HG03095 (cell line): Measurements from ENCODE around the gene HS3ST4.

ENCODE experiments used
- ATAC-seq: cut with Tn5 transposase; IDR thresholded peaks from one replicate; pipeline ENCODE4 v1.9.1; 2021; ENCODE audit warnings: moderate library complexity; ENCODE audit not compliant: unreplicated experiment

The HS3ST4 gene

DNA sequence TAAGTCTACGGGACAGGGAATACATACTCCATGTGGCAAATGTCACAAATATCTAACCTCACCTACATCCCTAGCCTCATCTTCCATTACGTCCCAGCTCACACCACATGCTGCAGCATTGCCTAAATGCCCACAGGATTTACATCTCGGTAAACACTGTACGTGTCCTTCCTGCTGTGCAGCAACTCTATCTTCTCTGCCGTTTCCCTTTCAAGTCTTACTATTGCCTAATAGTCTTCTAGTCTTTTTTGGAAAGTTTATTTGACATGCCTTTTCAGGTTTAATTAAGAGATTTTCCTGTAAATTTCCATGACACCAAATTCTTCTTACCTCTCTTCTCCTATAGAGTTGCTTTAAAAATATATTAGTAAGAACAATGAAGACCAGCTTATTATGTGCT lies 120.5 kb downstream of the HS3ST4 start:
- no peak for ATAC-seq

DNA sequence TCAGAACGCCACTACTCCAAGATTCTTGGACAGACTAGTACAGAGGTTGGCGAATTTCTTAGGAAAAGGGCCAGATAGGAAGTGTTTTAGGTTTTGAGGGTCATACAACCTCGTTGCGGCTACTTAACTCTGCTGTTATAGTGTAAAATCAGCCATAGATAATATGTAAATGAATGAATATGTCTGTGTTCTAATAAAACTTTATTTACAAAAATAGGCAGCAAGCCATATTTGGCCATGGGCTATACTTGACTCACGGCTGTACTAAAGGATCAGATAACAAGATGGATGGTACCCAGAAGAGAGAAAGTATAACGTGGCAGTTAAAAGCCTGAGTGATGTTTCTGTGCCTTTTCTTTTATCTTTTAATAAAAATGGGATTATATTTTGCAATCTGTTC lies 125.5 kb downstream of the HS3ST4 start:
- ATAC-seq = no peak

DNA sequence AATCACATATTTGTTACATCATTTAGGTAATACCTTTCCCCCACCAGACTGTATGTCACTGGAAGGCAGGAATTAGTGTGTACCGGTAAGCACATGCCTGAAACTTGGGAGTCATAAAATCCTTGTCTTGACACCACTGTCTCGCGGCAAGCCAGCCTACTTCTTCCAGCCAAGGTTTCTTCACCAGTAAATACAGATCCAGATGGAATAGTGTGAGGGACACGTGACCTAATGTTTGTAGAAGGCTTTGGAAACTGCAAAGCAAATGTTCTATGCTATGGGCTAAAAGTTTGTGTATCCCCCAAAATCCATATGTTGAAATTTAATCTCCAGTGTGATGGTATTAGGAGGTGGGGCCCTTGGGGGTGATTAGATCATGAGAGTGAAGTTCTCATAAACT lies 126.1 kb downstream of the HS3ST4 start:
- no peak for ATAC-seq

DNA sequence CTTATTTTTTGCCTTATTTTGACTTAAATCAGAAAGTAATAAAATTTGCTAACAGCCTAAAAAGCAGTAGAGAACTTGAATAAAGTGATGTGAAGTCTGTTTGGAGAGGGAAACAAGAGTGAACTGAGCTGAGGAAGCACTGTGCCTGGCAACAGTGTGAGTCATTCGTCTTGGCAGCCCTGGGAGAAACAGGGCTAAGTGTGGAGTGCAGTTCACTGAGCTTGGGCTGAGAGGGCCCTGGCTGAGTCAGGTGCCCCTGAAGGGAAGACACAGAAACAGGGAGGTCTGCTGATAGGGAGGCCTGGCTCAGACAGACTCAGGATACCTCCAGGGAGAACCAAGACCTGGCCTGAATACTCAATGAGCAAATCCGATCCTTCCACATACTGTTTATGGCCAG lies 132.1 kb downstream of the HS3ST4 start:
- ATAC-seq = no peak

DNA sequence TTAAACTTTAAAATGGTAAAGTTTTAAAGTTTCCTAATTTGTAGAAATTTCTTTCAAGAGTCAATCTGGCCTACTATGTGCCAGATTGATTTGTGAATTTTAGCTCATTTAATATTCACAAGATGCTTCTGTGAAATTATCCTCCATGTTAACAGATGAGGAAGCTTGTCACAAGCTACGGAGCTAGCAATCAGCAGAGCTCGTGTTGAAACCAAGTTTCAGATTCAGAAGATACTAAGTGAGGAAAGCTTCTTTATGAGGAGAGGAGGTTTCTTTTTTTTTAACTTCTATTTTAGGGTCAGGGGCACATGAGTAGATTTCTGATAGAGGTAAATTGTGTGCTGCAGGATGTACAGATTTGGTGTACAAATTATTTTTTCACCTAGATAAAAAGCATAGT lies 135.9 kb downstream of the HS3ST4 start:
- no peak for ATAC-seq

DNA sequence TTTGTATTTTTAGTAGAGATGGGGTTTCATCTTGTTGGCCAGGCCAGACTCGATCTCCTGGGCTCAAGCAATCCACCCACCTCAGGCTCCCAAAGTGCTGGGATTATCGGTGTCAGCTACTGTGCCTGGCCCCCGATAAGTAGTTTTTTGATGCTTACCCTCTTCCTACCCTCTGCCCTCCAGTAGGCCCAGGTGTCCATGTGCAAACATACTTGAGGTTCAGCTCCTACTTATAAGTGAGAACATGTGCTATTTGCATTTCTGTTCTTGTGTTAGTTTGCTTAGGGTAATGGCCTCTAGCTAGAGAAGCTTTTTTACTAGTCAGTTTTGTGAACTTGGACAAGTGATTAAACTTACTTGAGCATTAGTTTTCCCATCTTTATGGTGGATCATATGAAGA lies 136.8 kb downstream of the HS3ST4 start:
- no peak for ATAC-seq

DNA sequence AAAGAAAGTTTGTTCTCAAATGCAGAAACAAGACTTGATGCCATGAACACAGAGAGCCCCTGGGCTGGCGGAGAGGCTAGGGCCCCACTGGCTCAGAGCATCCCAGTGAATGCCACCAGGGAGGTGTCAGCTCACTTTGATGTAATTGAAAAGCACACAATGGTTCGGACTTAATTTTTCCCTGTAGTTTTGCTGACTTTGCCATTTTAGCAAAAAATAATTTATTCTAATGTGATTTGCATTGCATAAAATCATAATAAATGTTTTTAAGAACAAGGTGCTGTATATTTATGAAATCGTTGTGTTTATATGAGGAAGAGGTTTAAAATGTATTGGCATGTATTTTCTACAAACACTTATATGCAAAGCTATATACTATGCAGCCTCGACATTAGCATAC lies 140.5 kb downstream of the HS3ST4 start:
- no peak for ATAC-seq

DNA sequence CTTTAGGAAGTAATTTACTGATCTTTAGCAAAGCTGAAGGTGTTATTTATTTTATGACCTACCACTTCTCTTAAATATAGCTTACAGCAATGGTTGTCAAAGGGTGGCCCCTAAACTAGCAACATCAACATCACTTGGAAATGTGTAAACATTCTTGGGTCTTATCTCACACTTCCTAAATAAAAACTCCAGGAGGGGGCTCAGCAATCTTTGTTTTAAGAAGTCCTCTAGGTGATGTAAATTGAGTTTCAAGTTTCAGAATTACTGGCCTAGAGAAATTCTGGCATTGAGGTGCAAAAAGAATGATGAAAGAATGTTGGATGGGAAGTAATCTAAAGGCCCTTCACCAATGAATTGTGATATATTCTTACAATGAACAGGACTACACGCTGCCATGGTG lies 142.3 kb downstream of the HS3ST4 start:
- ATAC-seq = no peak

DNA sequence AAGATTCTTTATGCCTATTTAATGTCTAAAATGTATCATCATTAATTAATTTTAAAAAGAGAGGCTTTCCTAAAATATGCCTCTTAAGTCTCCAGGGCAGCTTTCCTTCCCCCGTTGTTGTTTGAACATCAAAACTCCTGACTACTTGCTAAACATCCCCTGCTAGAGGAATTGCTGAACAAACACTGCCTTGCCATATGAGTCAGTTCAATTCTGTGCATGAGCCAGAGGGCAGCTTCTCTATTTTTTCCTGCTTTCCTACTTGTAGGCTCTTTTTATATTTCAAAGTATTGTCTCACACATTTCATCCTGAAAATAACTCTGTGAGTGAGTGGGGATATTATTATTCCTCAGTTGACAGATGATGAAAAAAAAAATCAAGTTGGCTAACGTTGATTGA lies 143.4 kb downstream of the HS3ST4 start:
- ATAC-seq = no peak

DNA sequence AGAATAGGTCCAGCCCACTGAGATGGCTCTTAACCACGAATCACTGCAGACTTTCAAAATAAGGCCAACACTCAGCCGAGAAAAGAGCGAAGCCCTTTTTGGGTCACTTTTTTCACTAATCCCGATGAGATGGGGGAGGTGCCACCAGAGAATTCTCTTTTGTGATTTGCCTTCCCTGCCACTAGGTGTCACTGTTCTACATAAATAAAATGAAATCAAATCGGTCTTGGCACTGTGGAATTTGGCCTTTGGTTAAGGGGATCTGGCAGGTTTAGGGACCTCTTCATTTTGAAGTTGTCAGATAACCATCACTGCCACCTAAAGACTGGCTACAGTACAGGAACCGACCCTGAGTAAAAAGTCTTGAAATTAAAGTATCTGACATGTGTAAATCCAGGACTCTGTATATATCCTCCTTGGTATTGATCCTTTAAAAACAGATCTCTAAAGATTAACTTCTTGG lies 147.0 kb downstream of the HS3ST4 start:
- no peak for ATAC-seq

DNA sequence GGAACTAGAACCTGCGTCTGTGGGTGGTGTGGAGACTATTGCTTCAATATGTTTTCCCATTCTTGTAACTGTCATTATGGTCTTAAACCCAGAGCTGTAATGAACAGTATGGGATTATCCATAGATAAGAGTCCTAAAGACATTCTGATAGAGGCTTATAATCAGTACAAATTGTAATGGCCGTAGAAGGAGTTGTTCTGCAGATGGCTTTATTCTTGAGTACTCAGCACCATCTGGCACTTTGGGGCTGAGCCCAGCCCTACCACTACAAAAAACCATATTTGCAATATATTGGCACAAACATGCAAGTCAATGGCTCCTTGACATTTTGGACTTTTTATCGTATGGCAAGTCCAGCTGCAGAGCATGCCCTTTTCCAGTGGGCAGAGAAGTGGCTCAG lies 150.0 kb downstream of the HS3ST4 start:
- no peak for ATAC-seq

DNA sequence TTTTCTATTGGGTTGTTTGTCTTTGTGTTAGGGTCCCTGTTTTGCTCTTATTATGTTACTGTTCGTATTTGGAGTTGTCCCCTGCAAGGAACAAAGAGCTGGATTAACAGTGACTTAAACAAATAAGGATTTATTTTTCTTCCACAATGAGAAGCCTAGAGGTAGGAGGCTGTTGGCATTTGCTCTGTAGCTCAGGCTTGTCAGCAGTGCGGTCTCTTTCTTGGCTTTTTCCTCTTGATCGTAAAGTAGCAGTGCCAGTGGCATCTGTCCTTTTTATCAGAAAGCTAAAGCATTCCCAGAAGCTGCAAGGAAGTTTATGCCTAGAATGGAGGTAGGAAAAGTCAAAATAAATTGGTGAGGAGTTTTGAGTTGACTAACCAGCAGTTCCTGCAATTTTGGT lies 154.1 kb downstream of the HS3ST4 start:
- no peak for ATAC-seq

DNA sequence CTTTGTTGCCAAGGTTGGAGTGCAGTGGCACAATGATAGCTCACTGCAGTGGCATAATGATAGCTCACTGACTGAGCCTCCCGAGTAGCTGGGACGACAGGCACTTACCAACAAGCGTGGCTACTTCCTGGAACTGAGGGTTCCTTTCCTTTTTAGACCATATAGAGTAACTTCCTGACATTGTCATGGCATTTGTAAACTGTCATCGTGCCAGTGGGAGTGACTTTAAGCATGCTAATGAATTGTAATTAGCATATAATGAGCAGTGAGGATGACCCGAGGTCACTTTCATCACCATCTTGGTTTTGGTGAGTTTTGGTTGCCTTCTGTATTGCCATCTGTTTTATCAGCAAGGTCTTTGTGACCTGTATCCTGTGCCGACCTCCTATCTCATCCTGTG lies 162.4 kb downstream of the HS3ST4 start:
- no peak for ATAC-seq

DNA sequence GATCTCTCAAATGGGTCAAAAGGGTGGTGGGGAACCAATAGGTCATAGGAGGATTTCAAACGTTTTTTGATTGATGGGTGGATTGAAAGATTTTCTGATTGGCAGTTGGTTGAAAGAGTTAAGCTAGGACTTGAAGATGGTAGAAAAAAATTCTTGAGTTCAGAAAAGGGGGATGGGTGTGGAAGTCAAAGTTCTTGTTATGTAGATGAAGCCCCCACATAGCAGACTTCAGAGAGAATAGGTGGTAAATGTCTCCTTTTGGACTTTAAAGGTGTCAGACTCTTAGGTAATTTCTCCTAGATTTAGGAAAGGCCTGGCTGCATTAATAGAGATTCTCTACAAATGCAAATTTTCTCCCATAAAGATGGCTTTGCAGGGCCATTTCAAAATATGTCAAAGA lies 163.3 kb downstream of the HS3ST4 start:
- no peak for ATAC-seq

DNA sequence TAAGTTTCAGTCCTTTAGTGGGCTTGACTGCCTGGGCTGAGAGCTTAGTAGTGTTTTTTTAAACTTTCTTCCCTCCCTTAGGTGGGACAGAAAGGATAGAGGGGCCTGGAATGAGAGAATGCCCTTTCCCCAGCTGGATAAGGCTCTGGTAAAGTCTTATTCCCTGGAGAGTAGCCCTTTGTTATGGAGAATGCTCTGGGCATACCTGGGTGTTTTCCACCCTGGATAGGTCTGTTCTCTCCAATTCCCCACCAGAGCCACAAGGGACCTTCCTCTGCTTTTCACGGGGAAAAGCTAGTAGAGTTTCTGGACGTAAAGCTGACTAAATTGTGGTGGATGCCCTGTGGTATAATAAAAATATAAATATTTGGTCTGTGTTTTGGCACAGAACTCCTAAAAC lies 164.1 kb downstream of the HS3ST4 start:
- ATAC-seq = no peak

DNA sequence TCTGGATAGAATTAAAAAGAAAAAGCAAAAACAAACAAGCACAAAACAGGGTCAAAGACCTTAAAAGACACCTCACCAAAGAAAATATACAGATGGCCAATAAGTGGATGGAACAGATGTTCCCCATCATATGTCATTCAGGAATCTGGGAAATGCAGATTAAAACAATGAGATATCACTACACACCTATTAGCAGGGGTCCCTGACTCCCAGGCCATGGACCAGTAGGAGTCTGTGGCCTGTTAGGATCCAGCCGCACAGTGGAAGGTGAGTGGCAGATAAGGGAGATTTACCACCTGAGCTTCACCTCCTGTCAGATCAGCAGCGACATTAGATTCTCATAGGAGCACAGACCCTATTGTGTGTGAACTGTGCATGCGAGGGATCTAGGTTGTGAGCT lies 167.9 kb downstream of the HS3ST4 start:
- ATAC-seq = no peak

DNA sequence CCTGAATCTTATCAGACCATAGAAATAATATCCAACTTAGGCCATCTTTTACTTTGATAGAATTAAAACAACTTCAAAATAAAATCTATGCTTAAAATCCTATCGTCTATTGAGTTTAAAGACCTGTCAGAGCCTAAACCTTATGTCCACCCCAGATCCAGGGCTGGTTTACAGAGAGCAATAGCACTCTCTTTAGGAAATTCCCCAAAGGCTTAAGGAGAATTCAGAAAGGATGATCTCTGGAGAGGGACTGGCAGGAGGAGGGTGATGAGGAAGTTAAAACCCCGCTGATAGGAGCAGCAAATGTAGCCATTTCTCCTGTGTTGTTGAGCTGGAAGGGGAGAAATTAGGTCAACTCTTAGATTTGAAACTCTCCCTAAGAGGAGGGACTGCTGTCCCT lies 175.3 kb downstream of the HS3ST4 start:
- no peak for ATAC-seq

DNA sequence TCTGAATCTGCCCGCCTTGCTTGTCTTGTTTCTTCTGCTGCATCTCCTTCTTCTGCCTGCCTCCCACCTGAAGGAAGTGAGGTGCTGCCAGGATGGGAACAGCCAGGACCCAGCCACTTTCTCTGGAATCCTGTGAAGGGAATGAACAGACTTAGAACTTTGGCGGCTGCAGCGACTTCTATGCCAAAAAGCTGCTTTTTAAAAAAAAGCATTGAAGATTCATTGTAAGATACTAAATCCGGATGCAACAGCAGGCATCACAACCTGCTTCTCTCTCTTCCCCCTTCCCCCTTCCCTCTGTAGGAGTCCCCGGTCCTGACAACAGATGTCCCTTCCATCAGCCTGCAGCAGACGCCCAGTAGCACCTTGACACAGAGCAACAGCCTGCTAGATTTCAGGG lies 176.3 kb downstream of the HS3ST4 start:
- no peak for ATAC-seq

DNA sequence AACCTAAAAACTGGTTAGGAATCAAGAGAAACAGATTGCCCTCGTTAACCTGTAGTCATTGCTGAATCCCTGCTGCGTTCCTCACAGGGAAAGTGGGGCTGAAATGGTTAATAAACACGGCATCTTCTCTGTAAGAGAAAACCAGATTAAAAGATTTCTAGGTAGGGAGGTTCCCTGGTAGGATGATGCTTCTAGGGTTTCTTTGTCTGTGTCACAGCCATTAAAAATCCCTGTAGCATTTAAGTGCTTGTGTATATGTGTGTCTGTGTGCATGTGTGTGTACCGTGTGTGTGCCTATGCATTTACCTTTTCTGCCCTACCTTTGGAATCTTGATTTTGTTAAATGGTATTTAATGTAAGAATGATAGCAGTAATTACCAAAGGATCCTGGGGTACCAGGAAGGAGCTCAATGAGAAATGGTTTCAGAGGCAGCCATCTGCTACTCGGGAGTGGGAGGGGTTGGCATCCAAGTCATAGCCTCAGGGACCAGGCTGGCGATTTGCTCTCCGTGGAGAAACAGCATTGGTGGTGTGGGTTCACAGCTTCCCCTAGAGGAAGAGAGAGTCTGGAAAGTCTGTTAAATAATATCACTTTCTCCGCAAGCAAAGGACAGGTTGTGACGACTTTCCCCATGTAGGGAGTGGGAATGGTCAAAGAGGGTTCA lies 177.1 kb downstream of the HS3ST4 start:
- ATAC-seq = no peak

DNA sequence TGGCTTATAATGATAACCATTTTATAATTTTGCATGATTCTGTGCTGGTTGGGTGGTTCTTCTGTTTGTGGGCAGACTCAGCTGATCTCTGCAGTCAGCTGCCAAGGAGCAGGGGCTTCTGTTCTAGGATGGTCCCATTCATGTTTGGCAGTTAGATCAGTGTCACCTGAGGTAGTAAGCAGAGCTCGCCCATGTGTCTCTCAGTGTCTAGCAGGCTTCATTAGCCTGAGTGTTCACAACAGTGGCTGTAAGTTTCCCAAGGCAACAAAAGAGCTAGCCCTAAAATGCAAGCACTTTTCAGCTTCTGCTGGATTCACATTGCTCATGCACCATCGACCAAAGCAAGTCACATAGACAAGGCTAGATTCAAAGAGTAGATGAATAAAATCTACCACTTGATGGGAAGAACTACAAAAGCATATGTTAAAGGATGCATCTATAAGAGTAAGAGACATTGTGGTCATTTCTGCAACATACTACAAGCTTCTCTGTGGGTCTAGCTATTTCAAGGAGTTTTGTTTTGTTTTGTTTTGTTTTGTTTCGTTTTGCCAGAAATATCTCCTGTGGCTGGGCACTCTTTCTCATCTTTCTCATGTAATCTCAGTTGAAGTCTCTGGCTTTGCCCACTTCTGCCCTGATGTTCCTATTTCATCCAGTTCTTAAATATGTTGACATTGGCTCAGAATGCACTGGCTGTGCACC lies 180.8 kb downstream of the HS3ST4 start:
- no peak for ATAC-seq

DNA sequence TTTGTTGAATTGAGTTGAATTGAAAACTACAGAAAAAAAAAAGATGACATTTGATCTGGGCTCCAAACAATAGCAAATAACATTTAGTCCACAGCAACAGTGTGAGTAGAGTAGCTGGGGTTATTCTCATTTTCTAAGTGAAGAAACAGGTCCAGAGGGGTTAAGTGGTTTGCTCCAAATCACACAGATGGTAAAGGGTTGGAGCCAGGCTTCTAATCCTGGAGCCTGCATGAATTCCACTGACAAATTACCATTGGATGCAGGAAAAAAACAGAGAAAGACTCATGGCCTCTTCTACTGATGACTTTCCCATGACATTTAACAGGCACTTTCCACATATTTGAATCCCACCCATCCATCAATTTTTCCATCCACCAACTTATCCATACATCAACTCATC lies 182.4 kb downstream of the HS3ST4 start:
- no peak for ATAC-seq

DNA sequence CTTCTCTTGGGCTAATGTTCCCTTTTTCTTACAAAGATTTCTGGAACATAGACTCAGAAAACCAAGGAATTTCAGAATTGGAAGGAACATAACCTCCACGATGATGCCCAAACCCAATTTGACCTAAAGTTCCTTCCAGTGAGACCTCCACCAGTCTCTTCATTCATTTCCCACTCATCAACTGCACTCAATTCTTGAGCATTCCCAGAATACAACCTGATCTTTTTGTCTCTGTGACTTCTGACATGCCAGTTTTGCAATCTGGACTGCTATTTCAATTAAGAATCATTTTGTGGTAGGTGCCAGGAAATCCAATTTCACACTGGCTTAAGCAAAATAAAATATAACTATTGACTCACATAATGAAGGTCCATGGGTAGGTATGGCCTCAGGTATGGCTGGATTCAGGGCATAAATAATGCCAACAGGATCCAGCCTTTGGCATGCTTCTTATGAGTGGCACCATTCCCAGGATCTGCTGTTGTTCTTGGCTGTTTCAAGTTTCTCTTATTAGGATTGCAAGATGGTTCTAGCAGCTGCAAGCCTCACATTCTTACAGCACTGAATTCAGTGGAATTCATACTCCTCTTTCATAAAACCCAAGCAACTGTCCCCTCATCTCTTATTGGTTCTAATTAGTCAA lies 184.3 kb downstream of the HS3ST4 start:
- no peak for ATAC-seq
